Measurements from ENCODE around the gene RNF19B.

Gene RNF19B

GRCh38 chr1:32892368-32893197 is 72.0 kb downstream of the RNF19B start:
- no peak for TF ChIP-seq ZNF274 (IDR thresholded peaks at IDR 0.05; ENCODE audit: low read depth, low read length)
- no peak overlapping the region for H3K4me3 ChIP-seq (ENCODE audit: low read length)

- no peak for TF ChIP-seq ZNF274 (IDR thresholded peaks at IDR 0.05; ENCODE audit: low read depth, low read length)
- no peak overlapping the region for H3K4me3 ChIP-seq (ENCODE audit: low read length)
Observed at GRCh38 chr1:32891630-32892029, 73.0 kb downstream of the RNF19B start.

DNA sequence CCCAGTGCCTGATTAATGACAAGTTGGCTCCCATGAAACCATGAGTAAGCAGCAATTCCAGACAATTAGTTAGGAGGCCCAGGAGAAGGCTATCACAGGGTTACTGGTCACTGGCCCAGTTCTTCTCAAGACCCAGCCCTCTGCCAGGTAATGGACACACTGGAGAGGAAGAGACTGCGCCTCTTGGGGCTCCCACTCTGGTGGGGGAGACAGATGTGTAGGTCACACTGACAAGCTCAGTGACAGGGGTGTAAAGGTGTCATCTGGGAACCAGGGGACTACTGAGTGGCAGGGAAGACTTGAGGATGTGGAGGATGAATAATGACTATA is 73.4 kb downstream of the RNF19B start:
- no peak for TF ChIP-seq ZNF274 (IDR thresholded peaks at IDR 0.05; ENCODE audit: low read depth, low read length)
- no peak overlapping the region for H3K4me3 ChIP-seq (ENCODE audit: low read length)

DNA sequence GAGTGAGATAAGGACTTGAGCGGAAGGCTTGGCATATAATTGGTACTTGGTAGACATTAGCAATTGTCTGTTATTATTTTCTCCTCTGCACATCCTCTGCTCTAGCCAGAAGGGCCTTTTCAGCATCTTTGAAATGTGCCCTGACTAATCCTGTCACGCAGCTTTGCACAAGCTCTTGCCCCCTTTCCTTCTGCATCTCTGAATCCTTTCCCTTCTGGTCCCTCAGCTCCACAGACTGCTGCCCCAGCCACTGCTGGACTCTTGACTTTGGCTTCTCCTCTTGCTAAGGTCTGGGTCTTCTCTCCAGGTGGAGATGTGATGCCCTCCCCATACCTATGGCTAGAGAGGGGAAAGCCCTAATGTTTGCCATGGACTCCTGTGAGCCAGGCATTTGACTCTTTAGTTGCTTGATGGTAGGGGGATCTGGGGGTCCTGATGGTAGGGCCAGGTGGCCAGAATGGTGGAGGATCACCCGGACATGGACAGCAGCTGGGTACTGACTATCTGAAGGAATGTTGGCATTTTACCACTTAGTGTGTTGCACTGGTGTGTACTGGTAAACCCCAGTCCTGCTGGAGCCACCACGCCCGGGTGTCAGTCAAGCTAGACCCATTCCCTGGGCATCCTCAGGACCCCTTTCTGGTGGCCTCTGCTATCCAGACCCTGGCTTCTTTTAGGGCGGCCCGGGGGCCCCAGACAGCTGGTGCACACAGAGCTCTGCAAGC is 73.9 kb downstream of the RNF19B start:
- TF ChIP-seq ZNF274 (IDR thresholded peaks at IDR 0.05; ENCODE audit: low read depth, low read length), result no peak
- no peak overlapping the region for H3K4me3 ChIP-seq (ENCODE audit: low read length)

- no peak for TF ChIP-seq ZNF274 (IDR thresholded peaks at IDR 0.05; ENCODE audit: low read depth, low read length)
- H3K4me3 ChIP-seq (ENCODE audit: low read length), result no peak overlapping the region
Observed at GRCh38 chr1:32889731-32890278, 74.8 kb downstream of the RNF19B start.

- TF ChIP-seq ZNF274 (IDR thresholded peaks at IDR 0.05; ENCODE audit: low read depth, low read length), result no peak
- no peak overlapping the region for H3K4me3 ChIP-seq (ENCODE audit: low read length)
Observed at GRCh38 chr1:32888677-32889420, 75.8 kb downstream of the RNF19B start.

DNA sequence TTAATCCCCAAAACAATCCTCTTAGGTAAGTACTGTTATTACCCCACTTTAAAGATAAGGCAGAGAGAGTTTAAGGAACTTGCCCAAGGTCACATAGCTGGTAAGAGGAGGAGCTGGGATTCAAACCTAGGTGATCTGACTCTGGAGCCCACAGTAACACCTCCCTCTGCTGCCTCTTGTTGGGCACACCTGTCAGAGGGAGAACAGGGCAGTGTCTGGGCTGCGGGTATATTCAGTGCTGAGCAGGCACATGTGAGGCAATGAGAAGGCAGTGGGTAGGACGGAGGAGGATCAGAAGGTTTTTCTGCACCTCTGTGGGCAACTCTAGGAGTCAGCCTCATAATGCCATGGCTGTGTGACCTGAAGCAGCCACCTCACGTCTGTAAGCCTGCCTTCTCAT is 76.5 kb downstream of the RNF19B start:
- H3K4me3 ChIP-seq (ENCODE audit: low read length), result no peak overlapping the region
- TF ChIP-seq ZNF274 (IDR thresholded peaks at IDR 0.05; ENCODE audit: low read depth, low read length), result no peak

DNA sequence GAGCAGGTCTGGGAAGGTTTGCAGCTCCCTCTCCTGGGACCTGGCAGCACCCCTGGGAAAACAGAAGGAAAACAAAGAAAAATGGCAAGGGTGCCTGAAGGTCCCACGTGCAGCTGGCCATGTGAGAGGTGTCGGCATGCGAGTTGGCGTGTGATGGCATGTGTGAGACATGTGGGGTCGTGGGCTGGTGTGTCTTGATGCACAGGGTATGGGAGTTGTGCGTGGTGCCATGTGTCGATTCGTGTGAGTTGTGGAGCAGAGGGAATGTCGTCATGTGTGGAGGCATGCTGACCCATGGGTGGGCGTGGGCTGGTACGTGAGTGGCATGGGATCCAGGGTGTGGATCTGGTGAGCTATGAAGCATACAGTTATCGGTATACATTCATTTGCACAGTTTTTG is 77.0 kb downstream of the RNF19B start:
- H3K4me3 ChIP-seq (ENCODE audit: low read length), result no peak overlapping the region
- TF ChIP-seq ZNF274 (IDR thresholded peaks at IDR 0.05; ENCODE audit: low read depth, low read length), result no peak

- H3K4me3 ChIP-seq (ENCODE audit: low read length), result no peak overlapping the region
- no peak for TF ChIP-seq ZNF274 (IDR thresholded peaks at IDR 0.05; ENCODE audit: low read depth, low read length)
Observed at GRCh38 chr1:32886828-32887414, 77.7 kb downstream of the RNF19B start.

Data from GM08714 (cell line).